Right lobe of liver (tissue), 4 donors: ENCODE data around the gene EPB41L4A.

ENCODE experiments used
- POLR2A ChIP-seq: fragments of 450-650 bp; IDR thresholded peaks from one replicate; pipeline ENCODE4 v1.6.1; 2017; ENCODE audit warnings: antibody characterized with exemption, mild to moderate bottlenecking
- TF ChIP-seq, protein P1 (sequence below), 4 donors: fragments of 200-600 bp in 3 of 4; fragments of 450-650 bp in 1 of 4; IDR thresholded peaks; one replicate each; pipeline versions ENCODE4 v1.5.1 to v1.8.0; 2016 to 2022; ENCODE audit warnings: antibody characterized with exemption in 4 of 4, mild to moderate bottlenecking in 2 of 4
- donor health status: DM: no; HTN: no; CAD: no.
- donor health status: DM: no; HTN: no; CAD: no.
- donor health status: DM: no; HTN: yes; CAD: no.

DNA sequence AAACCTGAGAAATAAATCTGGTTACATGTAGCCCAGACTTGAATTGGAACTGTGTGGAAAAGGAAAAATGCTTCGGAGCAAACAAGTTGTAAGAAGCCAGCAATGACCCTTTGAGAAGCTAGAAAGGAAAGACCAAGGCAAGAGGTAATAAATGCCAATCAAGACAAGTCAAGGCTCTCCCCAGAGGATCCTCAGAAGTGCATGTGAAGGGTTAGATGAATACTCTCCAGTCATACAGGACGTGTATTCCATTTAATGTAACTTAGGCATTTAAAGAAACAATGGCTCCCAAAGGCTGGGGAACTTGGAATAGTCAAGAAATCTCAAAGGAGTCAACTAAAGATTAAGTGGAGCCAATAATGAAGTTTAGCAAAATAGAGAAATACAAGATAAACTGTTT, 36.2 kb downstream of the EPB41L4A start:
- TF ChIP-seq, protein P1, sequence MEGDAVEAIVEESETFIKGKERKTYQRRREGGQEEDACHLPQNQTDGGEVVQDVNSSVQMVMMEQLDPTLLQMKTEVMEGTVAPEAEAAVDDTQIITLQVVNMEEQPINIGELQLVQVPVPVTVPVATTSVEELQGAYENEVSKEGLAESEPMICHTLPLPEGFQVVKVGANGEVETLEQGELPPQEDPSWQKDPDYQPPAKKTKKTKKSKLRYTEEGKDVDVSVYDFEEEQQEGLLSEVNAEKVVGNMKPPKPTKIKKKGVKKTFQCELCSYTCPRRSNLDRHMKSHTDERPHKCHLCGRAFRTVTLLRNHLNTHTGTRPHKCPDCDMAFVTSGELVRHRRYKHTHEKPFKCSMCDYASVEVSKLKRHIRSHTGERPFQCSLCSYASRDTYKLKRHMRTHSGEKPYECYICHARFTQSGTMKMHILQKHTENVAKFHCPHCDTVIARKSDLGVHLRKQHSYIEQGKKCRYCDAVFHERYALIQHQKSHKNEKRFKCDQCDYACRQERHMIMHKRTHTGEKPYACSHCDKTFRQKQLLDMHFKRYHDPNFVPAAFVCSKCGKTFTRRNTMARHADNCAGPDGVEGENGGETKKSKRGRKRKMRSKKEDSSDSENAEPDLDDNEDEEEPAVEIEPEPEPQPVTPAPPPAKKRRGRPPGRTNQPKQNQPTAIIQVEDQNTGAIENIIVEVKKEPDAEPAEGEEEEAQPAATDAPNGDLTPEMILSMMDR (IDR thresholded peaks at IDR 0.05), result no peak
- TF ChIP-seq POLR2A, result no peak
